A549 (cell line): ENCODE measurements around the gene AAK1.

Experiments used
- EP300 ChIP-seq, 2 experiments: fragments of >200 bp; sonication (Bioruptor Twin); formaldehyde crosslinking; IDR thresholded peaks; 2 replicates in 1 of 2; 3 replicates in 1 of 2; pipeline ENCODE4 v1.6.1; 2016 to 2017
- TF ChIP-seq, protein P1 (sequence below): fragments of >200 bp; sonication (Bioruptor Twin); formaldehyde crosslinking; IDR thresholded peaks from 3 replicates; pipeline ENCODE4 v1.5.1; 2016

DNA sequence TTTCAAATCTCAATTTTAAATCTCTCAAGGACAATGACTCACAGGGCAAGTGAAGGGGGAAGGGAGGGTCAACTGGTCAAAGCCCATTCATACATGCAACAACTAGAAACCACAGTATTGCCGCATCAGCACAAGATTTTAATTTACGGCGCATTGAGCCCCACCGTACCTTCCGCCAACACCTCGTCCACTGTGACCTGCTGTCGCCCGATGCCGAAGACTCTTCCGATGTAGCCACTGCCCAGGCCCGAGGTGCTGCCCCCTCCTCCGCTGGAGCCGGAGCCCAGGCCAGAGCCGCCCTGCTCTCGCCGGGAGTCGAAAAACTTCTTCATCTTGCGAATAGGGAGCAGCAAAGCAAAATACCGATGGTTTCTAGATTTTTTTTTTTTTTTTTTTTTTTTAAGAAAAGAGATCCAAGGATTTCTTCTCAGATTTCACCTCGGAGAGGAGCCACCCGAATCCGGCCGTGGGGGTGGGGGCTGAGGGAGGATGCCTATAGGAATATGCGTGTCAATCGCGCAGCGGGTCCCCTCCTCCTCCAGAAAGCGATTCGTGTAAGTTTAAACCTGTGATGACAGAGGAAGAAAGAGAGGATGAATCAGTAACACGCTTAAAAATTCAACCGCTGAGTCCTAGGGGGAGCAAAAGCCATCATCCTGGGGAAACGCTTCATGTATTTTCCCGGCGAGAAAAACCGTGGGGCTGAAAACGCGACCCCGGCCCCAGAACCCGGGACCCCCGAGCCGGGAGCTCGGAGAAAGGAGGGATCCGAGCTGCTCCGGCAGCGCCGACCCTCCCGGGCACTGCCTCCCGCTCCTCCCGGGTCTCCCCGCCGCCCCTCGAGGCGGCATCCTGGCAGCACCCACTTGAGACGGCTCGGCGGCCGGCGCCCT is 584 bp downstream of the AAK1 start:
- TF ChIP-seq, protein P1, sequence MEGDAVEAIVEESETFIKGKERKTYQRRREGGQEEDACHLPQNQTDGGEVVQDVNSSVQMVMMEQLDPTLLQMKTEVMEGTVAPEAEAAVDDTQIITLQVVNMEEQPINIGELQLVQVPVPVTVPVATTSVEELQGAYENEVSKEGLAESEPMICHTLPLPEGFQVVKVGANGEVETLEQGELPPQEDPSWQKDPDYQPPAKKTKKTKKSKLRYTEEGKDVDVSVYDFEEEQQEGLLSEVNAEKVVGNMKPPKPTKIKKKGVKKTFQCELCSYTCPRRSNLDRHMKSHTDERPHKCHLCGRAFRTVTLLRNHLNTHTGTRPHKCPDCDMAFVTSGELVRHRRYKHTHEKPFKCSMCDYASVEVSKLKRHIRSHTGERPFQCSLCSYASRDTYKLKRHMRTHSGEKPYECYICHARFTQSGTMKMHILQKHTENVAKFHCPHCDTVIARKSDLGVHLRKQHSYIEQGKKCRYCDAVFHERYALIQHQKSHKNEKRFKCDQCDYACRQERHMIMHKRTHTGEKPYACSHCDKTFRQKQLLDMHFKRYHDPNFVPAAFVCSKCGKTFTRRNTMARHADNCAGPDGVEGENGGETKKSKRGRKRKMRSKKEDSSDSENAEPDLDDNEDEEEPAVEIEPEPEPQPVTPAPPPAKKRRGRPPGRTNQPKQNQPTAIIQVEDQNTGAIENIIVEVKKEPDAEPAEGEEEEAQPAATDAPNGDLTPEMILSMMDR = no peak
- no peak for TF ChIP-seq EP300 (IDR thresholded peaks at IDR 0.05)
